ENCODE measurements around the gene BICC1. TPM values are rescaled to one million over a fixed set of nuclear protein-coding genes. Genes with fewer than 3 reads are reported as not detected.

The BICC1 gene
- total and polyA plus RNA-seq, 2 of the 8 experiments (the other 6 are each of a cell fraction or from before 2014, with no cell fraction given) = 0.20 to 0.73 TPM

DNA sequence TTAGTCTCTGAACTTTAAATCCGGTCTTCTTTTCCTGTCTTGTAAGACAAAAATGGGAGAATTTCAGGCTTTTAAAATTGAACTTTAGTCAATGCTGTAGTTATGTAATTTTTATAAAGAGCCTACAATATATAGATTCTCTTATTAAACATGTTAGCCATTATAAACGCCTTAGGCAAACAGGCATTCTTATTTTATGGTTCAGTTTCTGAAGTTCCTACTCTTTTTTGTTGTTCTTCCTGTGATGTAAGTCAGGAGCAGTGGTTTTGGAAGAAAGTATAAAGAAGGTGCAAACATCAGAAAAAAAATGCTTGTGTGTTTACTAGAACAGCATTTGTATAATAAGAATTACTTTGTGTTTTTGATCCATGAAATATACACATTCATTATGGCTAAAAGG lies 41.6 kb downstream of the BICC1 start:
- no peaks in the 10 kb centered on the region for H3K36me3 ChIP-seq (ENCODE audit: control insufficient read depth in 2 of 4, insufficient read depth in 4 of 4, low read length in 3 of 4)
- FAIRE-seq (no peak), DNase-seq (ENCODE audit: low read depth in 1 of 2, low spot score in 2 of 2) (no peak)
- H3K23ac ChIP-seq (ENCODE audit: insufficient read length) = no peak overlapping the region
- H3K9me3 ChIP-seq (ENCODE audit: insufficient read depth in 2 of 2, low read depth in 1 of 2, low read length in 1 of 2) = 0 out of 4 replicates have a peak, but pooled peaks cover 0 to 5% of the 10 kb centered on the region in 2 experiments
- H4K20me1 ChIP-seq (replicated peaks in 1 of 2; ENCODE audit: control insufficient read depth in 1 of 2, insufficient read depth in 2 of 2, low read length in 2 of 2) = no peaks in the 10 kb centered on the region
- no peak overlapping the region for H2BK5ac ChIP-seq (ENCODE audit: low read depth, low read length)
- H2AFZ ChIP-seq (ENCODE audit: low read length) = no peak overlapping the region
- no peaks in the 10 kb centered on the region for H3K79me1 ChIP-seq (ENCODE audit: low read depth, low read length)
- CTCF ChIA-PET (ENCODE audit: partially characterized antibody) = interaction anchor here (1.0 kb wide), 1 partner anchor 23 kb away, joined by 4 read pairs; no protein-coding TSS in a partner anchor
- H4K91ac ChIP-seq (replicated peaks; ENCODE audit: insufficient read length, low read length) = no peak overlapping the region
- no peak overlapping the region for H2AK5ac ChIP-seq (ENCODE audit: low read depth, low read length)
- no peak overlapping the region for H3K18ac ChIP-seq (ENCODE audit: extremely low read depth, low read length)
- no peaks in the 10 kb centered on the region for H3K4me1 ChIP-seq (replicated peaks in 1 of 4; ENCODE audit: control insufficient read depth in 3 of 4, insufficient read depth in 4 of 4, low read length in 3 of 4)
- H3K4me3 ChIP-seq (ENCODE audit: extremely low read depth in 1 of 4, insufficient read depth in 2 of 4, low read depth in 3 of 4, low read length in 4 of 4) = no peak overlapping the region
- H2BK15ac ChIP-seq (ENCODE audit: low read length) = no peak overlapping the region
- H3K14ac ChIP-seq (ENCODE audit: insufficient read length) = no peak overlapping the region
- no peak overlapping the region for H3K27ac ChIP-seq (ENCODE audit: low read depth, low read length)
- no peak overlapping the region for H2BK120ac ChIP-seq (replicated peaks; ENCODE audit: low read depth, low read length)
- H3K4ac ChIP-seq (replicated peaks; ENCODE audit: insufficient read length, low read depth, low read length) = no peak overlapping the region
- no peak overlapping the region for H3K9ac ChIP-seq (replicated peaks in 1 of 4; ENCODE audit: extremely low read depth in 1 of 4, low read depth in 3 of 4, low read length in 3 of 4)
- no peaks in the 10 kb centered on the region; the same call in 1 of the 2 replicates for H3K23me2 ChIP-seq (ENCODE audit: low read depth, low read length)
- H3K79me2 ChIP-seq (ENCODE audit: control insufficient read depth in 1 of 2, insufficient read depth in 2 of 2, low read length in 2 of 2) = no peaks in the 10 kb centered on the region
- H3K56ac ChIP-seq (replicated peaks; ENCODE audit: insufficient read length, low read depth, low read length) = no peak overlapping the region
- POLR2A ChIA-PET (ENCODE audit: partially characterized antibody) = no interaction called here
- 89% methylated on average over 2 of the region's 2 CpGs; no CpG with 5 or more reads in 1 of the 2 experiments for WGBS, 2 experiments (ENCODE audit: extremely low coverage in 1 of 2, insufficient coverage in 1 of 2, insufficient read length in 1 of 2, insufficient replicate concordance in 2 of 2, low coverage in 1 of 2, low lambda C conversion rate in 2 of 2, missing lambda C conversion rate in 1 of 2)
- H2BK12ac ChIP-seq (ENCODE audit: low read depth, low read length) = no peak overlapping the region
- no peaks in the 10 kb centered on the region for H3K27me3 ChIP-seq (replicated peaks in 1 of 4; ENCODE audit: control insufficient read depth in 3 of 4, extremely low read depth in 1 of 4, insufficient read depth in 3 of 4, low read length in 3 of 4)
- H2BK20ac ChIP-seq (ENCODE audit: low read length) = no peak overlapping the region
- no peak overlapping the region for H4K8ac ChIP-seq (ENCODE audit: extremely low read depth, insufficient read depth, low read length)
- H3K4me2 ChIP-seq (ENCODE audit: insufficient read depth in 1 of 2, low read depth in 2 of 2, low read length in 2 of 2) = no peak overlapping the region
- no peak overlapping the region for H4K5ac ChIP-seq (ENCODE audit: insufficient read length, low read depth, low read length)
- TF ChIP-seq BCL11A (IDR thresholded peaks at IDR 0.05; ENCODE audit: low read depth in 2 of 2, low read length in 2 of 2) (no peak), ASH2L (IDR thresholded peaks at IDR 0.05; ENCODE audit: low read length) (no peak), POU5F1 (IDR thresholded peaks at IDR 0.05; ENCODE audit: low read depth, low read length) (no peak), MAFK (IDR thresholded peaks at IDR 0.05; ENCODE audit: low read depth, low read length) (no peak), SP1 (IDR thresholded peaks at IDR 0.05; ENCODE audit: low read depth, low read length) (no peak), NRF1 (IDR thresholded peaks at IDR 0.05; ENCODE audit: low read depth, low read length) (no peak), FOSL1 (IDR thresholded peaks at IDR 0.05; ENCODE audit: insufficient read depth, low read depth, low read length) (no peak), POLR2A (IDR thresholded peaks at IDR 0.05; ENCODE audit: control extremely low read depth in 1 of 2, low read depth in 2 of 2, low read length in 2 of 2) (no peak), CBX8 (IDR thresholded peaks at IDR 0.05; ENCODE audit: borderline replicate concordance, low read depth, low read length) (no peak), RFX5 (IDR thresholded peaks at IDR 0.05; ENCODE audit: borderline replicate concordance, low read depth, low read length) (no peak), YY1 (IDR thresholded peaks at IDR 0.05; ENCODE audit: low read depth, low read length) (no peak), RNF2 (IDR thresholded peaks at IDR 0.05; ENCODE audit: borderline replicate concordance, low read depth, low read length, missing control alignments, poor library complexity, severe bottlenecking) (no peak), ZNF274 (IDR thresholded peaks at IDR 0.05; ENCODE audit: borderline replicate concordance, extremely low read depth, low read length) (no peak), RXRA (IDR thresholded peaks at IDR 0.05; ENCODE audit: insufficient read depth, low read depth, low read length) (no peak), TBP (IDR thresholded peaks at IDR 0.05; ENCODE audit: low read depth, low read length) (no peak), SUZ12 (IDR thresholded peaks at IDR 0.05; ENCODE audit: low read length) (no peak)
